IMR-90 (cell line): ENCODE results near the gene KRTAP5-9. TPM values are rescaled to one million over a fixed set of nuclear protein-coding genes. Genes with fewer than 3 reads are reported as not detected.

Experiments used
- ATAC-seq: fragments of 200-7000 bp; cut with Tn5 transposase; 2 replicates; pipeline ENCODE4 v1.9.1; 2020; ENCODE audit warnings: low read depth, mild to moderate bottlenecking, moderate library complexity
- BruUV-seq: library from RNA; stranded (reverse); fragments of 400-500 nt; replicated peaks from 2 replicates; lab custom pipeline; 2021; lab: Mats Ljungman, UMichigan
- CTCF ChIA-PET: fragments of 300-600 bp; formaldehyde crosslinking; extraction: SDS; loops from one replicate; lab custom pipeline; 2021; ENCODE audit warnings: antibody characterized with exemption; lab: Yijun Ruan, JAX
- POLR2A ChIA-PET: fragments of 300-600 bp; sonication (Branson Sonifier 250); formaldehyde crosslinking; loops from one replicate; lab custom pipeline; 2022; ENCODE audit warnings: antibody characterized with exemption; ENCODE audit not compliant: unreplicated experiment; lab: Charles Lee
- DNase-seq: peaks from one replicate; pipeline ENCODE4 v3.0.0; 2013
- H2AFZ ChIP-seq: replicated peaks from 2 replicates; pipeline ENCODE3; 2013; ENCODE audit warnings: low read length, mild to moderate bottlenecking; ENCODE audit not compliant: poor library complexity
- H2AK5ac ChIP-seq: 2 replicates; pipeline ENCODE4 v1.6.1; 2013; ENCODE audit warnings: low read depth, low read length, inconsistent platforms
- H2AK9ac ChIP-seq: replicated peaks from 2 replicates; pipeline ENCODE3; 2013; ENCODE audit warnings: mild to moderate bottlenecking, low read depth, low read length, moderate library complexity; ENCODE audit not compliant: poor library complexity
- H2BK120ac ChIP-seq: 2 replicates; pipeline ENCODE4 v1.6.1; 2013; ENCODE audit warnings: low read depth, low read length, inconsistent platforms
- H2BK15ac ChIP-seq: 3 replicates; pipeline ENCODE4 v1.6.1; 2013; ENCODE audit warnings: low read depth, low read length, inconsistent platforms
- H2BK20ac ChIP-seq: 2 replicates; pipeline ENCODE4 v1.6.1; 2013; ENCODE audit warnings: low read depth, mild to moderate bottlenecking, inconsistent platforms, low read length, moderate library complexity
- H2BK5ac ChIP-seq: 2 replicates; pipeline ENCODE4 v1.6.1; 2013; ENCODE audit warnings: mild to moderate bottlenecking, low read depth, low read length, inconsistent platforms; ENCODE audit not compliant: poor library complexity, severe bottlenecking
- H3K14ac ChIP-seq: replicated peaks from 2 replicates; pipeline ENCODE4 v1.6.1; 2013; ENCODE audit warnings: low read depth, low read length, inconsistent platforms
- H3K18ac ChIP-seq: 2 replicates; pipeline ENCODE4 v1.6.1; 2013; ENCODE audit warnings: low read depth, low read length, control low read depth
- H3K23ac ChIP-seq: 2 replicates; pipeline ENCODE4 v1.6.1; 2013; ENCODE audit warnings: low read depth, low read length, inconsistent platforms
- H3K27ac ChIP-seq: 2 replicates; pipeline ENCODE4 v1.5.1; 2013; ENCODE audit warnings: mild to moderate bottlenecking, control low read depth, low read length; ENCODE audit not compliant: insufficient read depth
- H3K27me3 ChIP-seq: 2 replicates; pipeline ENCODE4 v1.6.1; 2013; ENCODE audit warnings: low read length; ENCODE audit not compliant: control insufficient read depth, insufficient read depth
- H3K36me3 ChIP-seq: 2 replicates; pipeline ENCODE4 v1.6.1; 2013; ENCODE audit warnings: low read length, mixed read lengths; ENCODE audit not compliant: control insufficient read depth, insufficient read depth
- H3K4ac ChIP-seq: 2 replicates; pipeline ENCODE4 v1.6.1; 2013; ENCODE audit warnings: low read depth, low read length, inconsistent platforms
- H3K4me1 ChIP-seq: 2 replicates; pipeline ENCODE4 v1.6.1; 2013; ENCODE audit warnings: low read length, mixed read lengths; ENCODE audit not compliant: control insufficient read depth, insufficient read depth
- H3K4me2 ChIP-seq: 2 replicates; pipeline ENCODE4 v1.6.1; 2013; ENCODE audit warnings: low read depth, mild to moderate bottlenecking, control low read depth, low read length, moderate library complexity
- H3K4me3 ChIP-seq: 2 replicates; pipeline ENCODE4 v1.5.1; 2013; ENCODE audit warnings: low read depth, mild to moderate bottlenecking, control low read depth, low read length, moderate library complexity; ENCODE audit not compliant: insufficient read depth
- H3K56ac ChIP-seq: 2 replicates; pipeline ENCODE4 v1.6.1; 2013; ENCODE audit warnings: low read length, inconsistent platforms; ENCODE audit not compliant: insufficient read depth; ENCODE audit errors: extremely low read depth
- H3K79me1 ChIP-seq, 2 experiments: 2 replicates each; pipeline ENCODE4 v1.6.1; 2013; ENCODE audit warnings: low read length in 2 of 2, inconsistent platforms in 1 of 2, low read depth in 1 of 2
- H3K9ac ChIP-seq: 2 replicates; pipeline ENCODE4 v1.6.1; 2013; ENCODE audit warnings: low read depth, low read length, control low read depth
- H3K9me1 ChIP-seq: 2 replicates; pipeline ENCODE4 v1.6.1; 2013; ENCODE audit warnings: low read length, inconsistent platforms; ENCODE audit not compliant: insufficient read depth
- H3K9me3 ChIP-seq: 2 replicates; pipeline ENCODE4 v1.6.1; 2013; ENCODE audit warnings: low read length; ENCODE audit not compliant: control insufficient read depth, insufficient read depth
- H4K20me1 ChIP-seq: 2 replicates; pipeline ENCODE4 v1.6.1; 2013; ENCODE audit warnings: low read length, inconsistent platforms; ENCODE audit not compliant: insufficient read depth
- H4K5ac ChIP-seq: 2 replicates; pipeline ENCODE4 v1.6.1; 2013; ENCODE audit warnings: mild to moderate bottlenecking, low read depth, low read length, control low read depth
- H4K8ac ChIP-seq, 2 experiments: 2 replicates each; pipeline ENCODE4 v1.6.1; 2013; ENCODE audit warnings: low read depth in 2 of 2, low read length in 2 of 2, control low read depth in 1 of 2, inconsistent platforms in 1 of 2
- H4K91ac ChIP-seq: 2 replicates; pipeline ENCODE4 v1.6.1; 2013; ENCODE audit warnings: low read depth, low read length, inconsistent platforms; ENCODE audit not compliant: insufficient read depth
- POLR2A ChIP-seq: IDR thresholded peaks from 2 replicates; pipeline ENCODE4 v1.6.1; 2012; ENCODE audit warnings: mild to moderate bottlenecking, low read depth, low read length
- RCOR1 ChIP-seq: IDR thresholded peaks from 2 replicates; pipeline ENCODE4 v1.6.1; 2012; ENCODE audit warnings: mild to moderate bottlenecking, low read length, improper control_type of control experiment; ENCODE audit not compliant: insufficient replicate concordance
- SMC3 ChIP-seq: fragments of 150-350 bp; IDR thresholded peaks from 2 replicates; pipeline ENCODE4 v1.6.1; 2016; ENCODE audit warnings: low read depth, mild to moderate bottlenecking, antibody characterized with exemption, low read length, moderate library complexity
- dilution Hi-C: fragments of 300-500 bp; cut with HindIII; formaldehyde crosslinking; loops from one replicate; pipeline ENCODE4 v1.14.3; 2018; ENCODE audit warnings: low sequenced_read_pairs; ENCODE audit not compliant: unreplicated experiment
- in situ Hi-C: fragments of 300-500 bp; cut with MboI; formaldehyde crosslinking; loops from 3 replicates; pipeline ENCODE4 v1.14.3; 2019; ENCODE audit warnings: low sequenced_read_pairs, inconsistent platforms, mixed read lengths
- intact Hi-C: fragments of 100-400 bp; cut with micrococcal nuclease; formaldehyde crosslinking; loops from 2 replicates; pipeline ENCODE4 v1.10.0; 2022
- polyA plus RNA-seq, 3 experiments: library from polyadenylated mRNA; depleted of rRNA; stranded (reverse); fragments of >200 nt; gene quantifications; 2 replicates each; pipeline ENCODE4 v1.2.3, GENCODE V29; 2012; ENCODE audit warnings: low replicate concordance in 1 of 3
- total RNA-seq: library from RNA; depleted of rRNA; stranded (reverse); fragments of >200 nt; gene quantifications from 2 replicates; pipeline ENCODE4 v1.2.3, GENCODE V29; 2012

The KRTAP5-9 gene
- total and polyA plus RNA-seq, 2 of the 4 experiments (the other 2 are of a cell fraction) = 0.09 TPM; not detected in 1

DNA sequence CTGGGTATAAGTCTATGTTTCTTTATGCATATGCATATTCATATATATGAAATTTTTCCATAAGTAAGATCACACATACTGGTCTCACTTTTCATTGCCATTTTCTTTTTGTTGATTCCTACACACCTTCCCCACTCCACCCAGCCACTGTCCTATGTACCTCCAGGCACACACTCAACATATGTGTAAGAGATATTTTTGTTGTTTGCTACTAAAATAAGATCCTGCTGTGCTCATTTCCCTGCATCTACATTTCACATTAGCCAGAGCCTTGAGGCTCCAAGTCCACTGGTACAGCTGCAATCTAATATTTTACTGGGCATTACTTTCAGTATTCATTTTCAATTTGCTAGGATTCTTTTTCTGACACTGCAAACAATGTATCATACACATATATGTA lies 9.0 kb downstream of the KRTAP5-9 start:
- no TSS peak for BruUV-seq
- Histone ChIP-seq H4K8ac (no peak overlapping the region), H3K14ac (no peak overlapping the region), H3K4me1 (no peaks in the 10 kb centered on the region), H3K18ac (no peak overlapping the region), H3K23ac (no peak overlapping the region), H3K4ac (no peak overlapping the region), H3K27ac (no peak overlapping the region), H3K27me3 (0 out of 2 replicates have a peak, but pooled peaks cover 3% of the 10 kb centered on the region), H2AFZ (no peak overlapping the region), H3K4me3 (no peak overlapping the region), H3K79me1 (no peaks in the 10 kb centered on the region), H3K9me3 (no peaks in the 10 kb centered on the region), H3K56ac (no peak overlapping the region), H3K4me2 (no peak overlapping the region), H2BK120ac (no peak overlapping the region), H4K5ac (no peak overlapping the region), H2BK5ac (no peak overlapping the region), H2BK20ac (no peak overlapping the region), H3K36me3 (no peaks in the 10 kb centered on the region), H4K91ac (no peak overlapping the region), H2BK15ac (no peak overlapping the region), H3K9ac (no peak overlapping the region), H2AK5ac (no peak overlapping the region), H4K20me1 (no peaks in the 10 kb centered on the region), H3K9me1 (no peaks in the 10 kb centered on the region), H2AK9ac (no peak overlapping the region)
- TF ChIP-seq RCOR1 (no peak), SMC3 (no peak), POLR2A (no peak)
- POLR2A ChIA-PET = interaction anchor here (0.6 kb wide), 1 partner anchor 1753 kb away, joined by 3 read pairs; no protein-coding TSS in a partner anchor
- dilution Hi-C loops (no loop called here), intact Hi-C loops (no loop called here), in situ Hi-C loops (no loop called here)
- DNase-seq = no peak
- ATAC-seq = no peak
- CTCF ChIA-PET = no interaction called here
